OCI-LY7 (cell line): ENCODE measurements around the gene DPPA3.

ENCODE experiments used
- CTCF ChIP-seq: fragments of 200-600 bp; sonication (generic); conservative IDR thresholded peaks from 2 replicates; pipeline ENCODE4 v1.5.1; 2014; ENCODE audit warnings: mild to moderate bottlenecking, antibody characterized with exemption, low read length, moderate library complexity, mixed read lengths
- EZH2phosphoT487 ChIP-seq: fragments of 200-600 bp; sonication (generic); IDR thresholded peaks from 2 replicates; pipeline ENCODE4 v1.6.1; 2018; ENCODE audit warnings: low read depth, borderline replicate concordance, mild to moderate bottlenecking, mixed run types, antibody characterized with exemption, low read length, moderate library complexity, mixed read lengths

GRCh38 chr12:7747246-7747645 is 36.0 kb downstream of the DPPA3 start, which contains the start of gene CLEC4C:
- TF ChIP-seq CTCF (no peak), EZH2phosphoT487 (no peak)
